ENCODE measurements around the gene CENPS.
A peak's percentile ranks its signal among the peaks of the same experiment; 100 is the strongest.
"Not testable (repeated sequence)": the region's sequence is repeated elsewhere in the genome, so short reads cannot be mapped to it uniquely, and the experiment has no call there.

CENPS gene

GRCh38 chr1:10419351-10419750 lies 10.9 kb upstream of the CENPS start:
- DNase-seq (ENCODE audit: low spot score), result no peak
- in situ Hi-C loops (cut with MboI; ENCODE audit: low sequenced_read_pairs, unreplicated experiment), result no loop called here
- TF ChIP-seq CTCF (IDR thresholded peaks at IDR 0.05; ENCODE audit: borderline replicate concordance, control extremely low read depth, extremely low read depth, insufficient read depth, missing control alignments), result no peak

DNA sequence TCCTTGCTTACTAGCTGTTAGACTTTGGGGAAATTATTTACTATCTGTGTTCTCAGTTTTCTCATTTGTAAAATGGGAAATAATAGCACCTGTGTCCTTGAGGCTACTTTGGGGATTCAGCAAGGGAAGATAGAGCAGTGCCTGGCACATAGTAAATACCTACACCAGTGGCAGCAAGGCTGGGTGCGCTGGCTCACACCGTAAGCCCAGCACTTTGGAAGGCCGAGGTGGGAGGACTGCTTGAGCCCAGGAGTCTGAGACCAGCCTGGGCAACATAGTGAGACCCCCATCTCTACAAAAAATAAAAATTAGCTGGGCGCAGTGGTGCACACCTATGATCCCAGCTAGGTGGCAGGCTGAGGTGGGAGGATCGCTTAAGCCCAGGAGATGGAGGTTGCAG lies 8.6 kb upstream of the CENPS start:
- in situ Hi-C loops (cut with MboI; ENCODE audit: low sequenced_read_pairs, unreplicated experiment), result no loop called here

DNA sequence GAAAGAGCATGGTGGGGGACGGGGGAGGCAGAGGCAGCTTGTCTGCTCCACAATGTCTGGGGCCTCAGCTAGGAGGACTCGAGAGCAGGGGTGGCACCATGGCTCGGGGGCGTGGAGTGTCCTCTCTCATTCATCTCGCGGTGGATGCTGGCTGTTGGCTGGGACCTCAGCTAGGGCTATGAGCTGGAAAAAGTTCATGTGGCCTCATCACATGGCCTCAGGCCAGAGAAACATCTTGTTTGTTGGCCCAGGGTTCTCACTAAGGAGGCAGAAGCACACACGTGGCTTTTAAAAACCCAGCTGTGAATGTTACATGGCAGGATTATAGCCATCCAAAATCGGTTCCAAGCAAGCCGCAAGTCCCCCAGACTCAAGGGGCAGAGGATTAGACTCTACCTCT lies 6.2 kb upstream of the CENPS start:
- in situ Hi-C loops (cut with MboI; ENCODE audit: low sequenced_read_pairs, unreplicated experiment), result no loop called here
- no peak for DNase-seq (ENCODE audit: low spot score)
- no peak for TF ChIP-seq CTCF (IDR thresholded peaks at IDR 0.05; ENCODE audit: borderline replicate concordance, control extremely low read depth, extremely low read depth, insufficient read depth, missing control alignments)

More for the DNA sequence above, 8.6 kb upstream of the CENPS start:
- no peak for TF ChIP-seq CTCF (IDR thresholded peaks at IDR 0.05; ENCODE audit: borderline replicate concordance, control extremely low read depth, extremely low read depth, insufficient read depth, missing control alignments)
- no peak for DNase-seq (ENCODE audit: low spot score)

- no peak for DNase-seq (ENCODE audit: low spot score)
- no peak for TF ChIP-seq CTCF (IDR thresholded peaks at IDR 0.05; ENCODE audit: borderline replicate concordance, control extremely low read depth, extremely low read depth, insufficient read depth, missing control alignments)
- in situ Hi-C loops (cut with MboI; ENCODE audit: low sequenced_read_pairs, unreplicated experiment), result no loop called here
Measured at GRCh38 chr1:10424651-10425050, 5.6 kb upstream of the CENPS start.

- in situ Hi-C loops (cut with MboI; ENCODE audit: low sequenced_read_pairs, unreplicated experiment); DNase-seq (ENCODE audit: low spot score): not testable (repeated sequence)
Measured at GRCh38 chr1:10425826-10426534, 4.3 kb upstream of the CENPS start.

GRCh38 chr1:10426535-10426848 lies 3.7 kb upstream of the CENPS start:
- DNase-seq (ENCODE audit: low spot score); in situ Hi-C loops (cut with MboI; ENCODE audit: low sequenced_read_pairs, unreplicated experiment): not testable (repeated sequence)

DNA sequence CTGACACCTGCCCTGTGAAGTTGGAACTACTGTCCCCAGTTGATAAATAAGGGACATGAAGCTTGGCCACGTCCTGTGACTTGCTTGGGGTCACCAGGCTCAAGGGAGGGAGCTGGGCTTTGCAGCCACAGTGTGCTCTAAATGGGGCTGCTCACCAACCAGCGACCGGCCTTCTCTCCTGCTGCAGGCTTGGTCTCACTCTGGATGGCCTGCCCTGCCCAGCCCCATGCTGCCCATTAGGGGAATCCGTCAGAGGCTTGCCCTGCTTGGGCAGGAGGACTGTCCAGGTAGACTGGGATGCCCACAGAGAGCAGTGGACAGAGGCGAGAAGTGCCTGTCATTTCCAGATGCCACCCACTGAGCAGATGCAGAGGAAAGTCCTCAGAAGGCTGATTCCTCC lies 1.2 kb upstream of the CENPS start:
- in situ Hi-C loops (cut with MboI; ENCODE audit: low sequenced_read_pairs, unreplicated experiment), result no loop called here
- DNase-seq (ENCODE audit: low spot score), result no peak
- no peak for TF ChIP-seq CTCF (IDR thresholded peaks at IDR 0.05; ENCODE audit: borderline replicate concordance, control extremely low read depth, extremely low read depth, insufficient read depth, missing control alignments)

DNA sequence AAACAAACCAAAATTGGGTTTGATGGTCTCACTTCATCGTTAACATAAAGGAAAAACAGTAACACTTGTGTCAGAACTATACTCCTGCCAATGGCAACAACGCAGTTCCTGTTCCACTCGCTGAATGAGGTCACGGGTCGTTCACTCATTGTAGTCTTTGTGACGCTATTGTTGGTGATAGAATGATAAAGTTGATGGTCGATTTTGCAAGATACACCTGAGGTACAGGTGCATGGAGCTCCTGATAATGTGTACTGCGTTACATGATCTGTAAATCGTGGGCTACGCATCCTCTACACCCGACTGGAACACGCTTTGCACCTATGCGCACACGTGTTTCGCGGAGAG lies 391 bp upstream of the CENPS start:
- no peak for TF ChIP-seq CTCF (IDR thresholded peaks at IDR 0.05; ENCODE audit: borderline replicate concordance, control extremely low read depth, extremely low read depth, insufficient read depth, missing control alignments)
- in situ Hi-C loops (cut with MboI; ENCODE audit: low sequenced_read_pairs, unreplicated experiment), result loop anchor here (10.0 kb wide), 1 partner anchor 55 kb away; no protein-coding TSS in a partner anchor
- peak; percentile 40 for DNase-seq (ENCODE audit: low spot score)

All from GM13976 (cell line).